PFSK-1 (cell line): ENCODE measurements around the gene SLC13A3.

Experiments used
- POLR2AphosphoS5 ChIP-seq: IDR thresholded peaks from 2 replicates; pipeline ENCODE4 v1.6.1; 2012; ENCODE audit warnings: low read depth, mild to moderate bottlenecking, control low read depth, low read length, moderate library complexity
- REST ChIP-seq, 2 experiments: IDR thresholded peaks; 2 replicates each; pipeline versions ENCODE4 v1.6.1 to v1.8.0; 2011 to 2012; ENCODE audit warnings: low read depth in 2 of 2, low read length in 2 of 2, control low read depth in 1 of 2, inconsistent platforms in 1 of 2, mild to moderate bottlenecking in 1 of 2, moderate library complexity in 1 of 2; ENCODE audit not compliant: insufficient read depth in 1 of 2
- TAF1 ChIP-seq: IDR thresholded peaks from 2 replicates; pipeline ENCODE4 v1.6.1; 2012; ENCODE audit warnings: low read length, control low read depth, borderline replicate concordance; ENCODE audit not compliant: insufficient read depth

DNA sequence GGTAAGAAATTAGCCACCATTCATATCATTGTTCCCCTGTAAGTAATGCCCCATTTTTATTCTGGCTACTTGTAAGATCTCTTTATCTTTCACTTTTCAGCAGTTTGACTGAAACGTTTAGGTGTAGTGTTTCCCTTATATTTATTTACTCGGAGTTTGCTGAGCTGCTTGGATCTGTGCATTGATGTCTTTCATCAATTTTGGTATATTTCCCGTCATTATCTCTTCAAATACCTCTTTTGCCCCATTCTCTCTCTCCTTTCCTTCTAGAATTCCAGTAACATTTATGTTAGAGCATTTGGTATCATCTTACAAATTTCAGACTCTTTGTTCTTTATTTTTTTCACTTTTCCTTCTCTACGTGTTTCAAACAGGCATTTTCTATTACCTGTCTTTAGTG lies 9.2 kb upstream of the SLC13A3 start:
- TF ChIP-seq TAF1 (no peak), REST (IDR thresholded peaks at IDR 0.05; ENCODE audit: insufficient read depth in 1 of 2, low read depth in 2 of 2, low read length in 2 of 2) (no peak), POLR2AphosphoS5 (no peak)
